ENCODE measurements around the gene SHC3. TPM values are rescaled to one million over a fixed set of nuclear protein-coding genes. Genes with fewer than 3 reads are reported as not detected.

The SHC3 gene
- total RNA-seq, 1 donor from 2014 or later: 0.96 TPM

DNA sequence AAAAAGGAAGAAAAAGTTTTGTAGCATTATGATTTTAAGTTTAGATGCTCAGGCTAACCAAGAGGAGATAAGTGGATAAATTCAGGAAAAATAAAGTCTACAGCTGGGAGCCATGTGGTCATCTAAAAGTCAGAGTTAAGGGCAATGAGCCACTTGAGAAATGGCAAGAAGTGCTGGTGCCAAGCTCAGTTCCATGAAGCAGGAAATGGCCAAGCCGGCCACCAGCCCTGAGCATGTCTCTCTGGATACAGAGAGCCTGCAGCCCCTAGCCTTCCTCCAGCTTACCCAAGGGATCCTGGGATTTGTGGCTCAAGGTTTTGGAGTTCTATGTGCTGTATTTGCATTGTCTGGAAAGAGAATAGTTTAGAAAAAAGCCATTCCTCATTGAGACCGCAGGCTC lies 199.6 kb downstream of the SHC3 start:
- intact Hi-C loops (cut with micrococcal nuclease): no loop called here
- H3K4me1 ChIP-seq: peaks cover 21% of the 10 kb centered on the region
- peaks cover 13% of the 10 kb centered on the region for H3K9me3 ChIP-seq (replicated peaks)
- no peaks in the 10 kb centered on the region for H3K36me3 ChIP-seq
- H3K27ac ChIP-seq (replicated peaks): no peak overlapping the region
- H3K4me3 ChIP-seq: no peak overlapping the region
- TF ChIP-seq, protein P1, sequence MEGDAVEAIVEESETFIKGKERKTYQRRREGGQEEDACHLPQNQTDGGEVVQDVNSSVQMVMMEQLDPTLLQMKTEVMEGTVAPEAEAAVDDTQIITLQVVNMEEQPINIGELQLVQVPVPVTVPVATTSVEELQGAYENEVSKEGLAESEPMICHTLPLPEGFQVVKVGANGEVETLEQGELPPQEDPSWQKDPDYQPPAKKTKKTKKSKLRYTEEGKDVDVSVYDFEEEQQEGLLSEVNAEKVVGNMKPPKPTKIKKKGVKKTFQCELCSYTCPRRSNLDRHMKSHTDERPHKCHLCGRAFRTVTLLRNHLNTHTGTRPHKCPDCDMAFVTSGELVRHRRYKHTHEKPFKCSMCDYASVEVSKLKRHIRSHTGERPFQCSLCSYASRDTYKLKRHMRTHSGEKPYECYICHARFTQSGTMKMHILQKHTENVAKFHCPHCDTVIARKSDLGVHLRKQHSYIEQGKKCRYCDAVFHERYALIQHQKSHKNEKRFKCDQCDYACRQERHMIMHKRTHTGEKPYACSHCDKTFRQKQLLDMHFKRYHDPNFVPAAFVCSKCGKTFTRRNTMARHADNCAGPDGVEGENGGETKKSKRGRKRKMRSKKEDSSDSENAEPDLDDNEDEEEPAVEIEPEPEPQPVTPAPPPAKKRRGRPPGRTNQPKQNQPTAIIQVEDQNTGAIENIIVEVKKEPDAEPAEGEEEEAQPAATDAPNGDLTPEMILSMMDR (IDR thresholded peaks at IDR 0.05; ENCODE audit: borderline replicate concordance): no peak
- H3K27me3 ChIP-seq (ENCODE audit: low read depth): no peaks in the 10 kb centered on the region
- no peak for DNase-seq

DNA sequence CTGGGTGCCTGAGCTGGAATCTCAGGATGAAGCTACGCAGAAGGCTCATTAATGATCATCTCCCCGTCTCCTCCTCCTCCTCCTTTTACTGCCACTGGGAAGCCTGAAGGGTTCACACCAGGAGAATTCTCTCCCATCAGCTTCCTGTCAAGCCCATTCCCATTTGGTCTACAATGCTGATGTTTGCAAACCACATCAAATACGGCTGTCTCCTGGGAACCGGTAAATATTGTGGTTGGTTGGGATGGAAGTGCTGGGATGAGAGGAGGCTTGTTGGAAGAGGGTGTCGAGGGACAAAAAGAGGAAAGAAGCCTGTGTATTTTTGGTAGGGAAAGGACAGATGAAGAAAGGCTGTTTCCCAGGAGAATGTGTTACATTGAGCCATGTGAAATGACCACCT lies 200.6 kb downstream of the SHC3 start:
- intact Hi-C loops (cut with micrococcal nuclease): no loop called here
- H3K4me1 ChIP-seq: peaks cover 21% of the 10 kb centered on the region
- no peak for DNase-seq
- no peak overlapping the region for H3K4me3 ChIP-seq
- no peak overlapping the region for H3K27ac ChIP-seq (replicated peaks)
- H3K27me3 ChIP-seq (ENCODE audit: low read depth): no peaks in the 10 kb centered on the region
- no peaks in the 10 kb centered on the region for H3K36me3 ChIP-seq
- peaks cover 16% of the 10 kb centered on the region for H3K9me3 ChIP-seq (replicated peaks)
- TF ChIP-seq, protein P1 (IDR thresholded peaks at IDR 0.05; ENCODE audit: borderline replicate concordance): no peak

DNA sequence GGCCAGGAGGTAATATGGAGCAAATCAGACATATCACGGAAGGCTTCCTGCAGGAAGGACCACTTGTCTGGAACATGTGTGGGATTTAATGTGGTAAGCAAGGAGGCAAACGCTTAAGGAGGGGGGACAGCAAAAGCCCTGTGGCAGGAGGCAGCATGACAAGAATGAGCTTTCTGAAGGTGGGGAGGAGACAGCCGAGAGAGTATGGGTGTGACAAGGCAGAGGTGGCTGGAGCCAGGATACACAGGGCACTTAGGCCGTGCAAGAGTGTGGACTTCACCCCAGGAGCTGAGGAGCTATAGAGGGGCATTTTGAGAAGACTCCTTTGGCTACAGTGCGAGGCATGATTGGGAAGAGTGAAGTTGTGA lies 201.7 kb downstream of the SHC3 start:
- DNase-seq: no peak
- no peak overlapping the region for H3K27ac ChIP-seq (replicated peaks)
- H3K36me3 ChIP-seq: no peaks in the 10 kb centered on the region
- H3K27me3 ChIP-seq (ENCODE audit: low read depth): no peaks in the 10 kb centered on the region
- intact Hi-C loops (cut with micrococcal nuclease): no loop called here
- TF ChIP-seq, protein P1 (IDR thresholded peaks at IDR 0.05; ENCODE audit: borderline replicate concordance): no peak
- peaks cover 16% of the 10 kb centered on the region for H3K9me3 ChIP-seq (replicated peaks)
- no peak overlapping the region for H3K4me3 ChIP-seq
- peaks cover 21% of the 10 kb centered on the region for H3K4me1 ChIP-seq

DNA sequence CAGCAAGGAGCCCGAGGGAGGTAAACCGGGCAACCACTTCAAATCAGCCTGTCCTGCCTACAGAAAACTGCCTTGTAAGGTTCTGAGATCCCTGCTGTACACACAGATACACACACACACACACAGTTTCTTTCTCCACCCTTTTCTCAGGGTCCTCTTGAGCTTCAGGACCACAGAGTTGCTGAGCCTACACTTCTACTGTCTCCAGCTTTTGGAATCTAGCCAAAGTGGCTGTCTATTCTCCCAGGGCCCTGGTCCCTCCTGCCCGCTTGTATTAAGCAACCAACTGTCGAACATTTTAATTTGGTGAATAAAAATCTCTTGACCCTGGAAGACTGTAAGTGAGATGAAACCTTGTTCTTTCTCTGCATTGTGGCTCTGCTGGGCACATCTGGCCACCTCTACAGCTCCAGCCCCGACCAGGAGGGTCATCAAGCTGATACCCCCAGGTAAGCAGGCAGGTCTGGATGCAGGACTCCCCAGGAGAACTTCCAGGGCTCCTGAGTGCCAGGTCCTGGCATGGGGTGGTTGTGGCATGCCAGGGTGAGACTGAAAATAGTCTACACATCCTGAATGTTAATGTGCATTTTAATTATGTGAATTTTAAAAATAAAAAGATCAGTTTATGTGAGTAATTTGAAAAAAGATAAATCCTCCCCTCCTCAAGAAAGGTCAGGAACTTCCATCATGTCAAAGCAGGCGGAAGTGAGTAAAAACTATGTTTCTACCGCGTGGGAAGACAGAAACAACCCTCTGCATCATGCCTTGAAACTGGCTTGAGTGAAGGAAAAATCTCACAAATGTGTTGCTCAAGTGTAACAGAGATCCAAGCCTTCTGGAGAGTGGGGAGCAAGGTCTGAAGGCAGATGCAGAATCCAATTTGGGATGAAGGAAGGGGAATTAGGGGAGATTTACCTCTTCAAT lies 202.4 kb downstream of the SHC3 start:
- intact Hi-C loops (cut with micrococcal nuclease): no loop called here
- H3K4me3 ChIP-seq: no peak overlapping the region
- H3K4me1 ChIP-seq: peaks cover 21% of the 10 kb centered on the region
- no peak overlapping the region for H3K27ac ChIP-seq (replicated peaks)
- no peak for DNase-seq
- peaks cover 11% of the 10 kb centered on the region for H3K9me3 ChIP-seq (replicated peaks)
- TF ChIP-seq, protein P1 (IDR thresholded peaks at IDR 0.05; ENCODE audit: borderline replicate concordance): no peak
- no peaks in the 10 kb centered on the region for H3K27me3 ChIP-seq (ENCODE audit: low read depth)
- H3K36me3 ChIP-seq: no peaks in the 10 kb centered on the region

DNA sequence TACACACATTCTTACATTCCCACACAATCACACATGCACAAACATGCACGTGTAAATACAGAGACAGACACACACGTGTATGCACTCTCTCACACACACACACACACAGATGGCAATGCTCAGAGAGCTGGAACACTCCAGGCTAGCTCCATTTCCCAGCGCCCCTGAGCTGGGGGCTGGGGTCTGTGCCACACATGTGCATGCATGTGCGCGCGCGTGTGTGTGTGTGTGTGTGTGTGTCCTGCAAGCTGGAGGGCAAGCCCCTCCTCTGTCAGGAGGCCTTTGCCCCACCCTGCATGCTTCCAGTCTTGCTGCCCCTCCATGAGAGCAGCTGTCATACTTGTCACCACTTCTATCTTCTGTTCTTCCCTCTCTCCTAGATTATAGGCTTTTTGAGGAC lies 204.0 kb downstream of the SHC3 start:
- Histone ChIP-seq H3K27me3 (ENCODE audit: low read depth) (no peaks in the 10 kb centered on the region), H3K36me3 (no peaks in the 10 kb centered on the region), H3K4me3 (no peak overlapping the region), H3K9me3 (replicated peaks) (peaks cover 11% of the 10 kb centered on the region), H3K27ac (replicated peaks) (no peak overlapping the region), H3K4me1 (peaks cover 21% of the 10 kb centered on the region)
- TF ChIP-seq, protein P1 (IDR thresholded peaks at IDR 0.05; ENCODE audit: borderline replicate concordance): no peak
- no peak for DNase-seq
- intact Hi-C loops (cut with micrococcal nuclease): no loop called here
